ENCODE measurements around the gene EVI5. TPM values are rescaled to one million over a fixed set of nuclear protein-coding genes. Genes with fewer than 3 reads are reported as not detected.
A peak's percentile ranks its signal among the peaks of the same experiment; 100 is the strongest.
"Not testable (repeated sequence)": the region's sequence is repeated elsewhere in the genome, so short reads cannot be mapped to it uniquely, and the experiment has no call there.

EVI5 gene
- total RNA-seq, 1 donor from 2014 or later, result 56.7 TPM

- FAIRE-seq, result no peak
Measured at GRCh38 chr1:92587445-92587844, 197.5 kb downstream of the EVI5 start.

DNA sequence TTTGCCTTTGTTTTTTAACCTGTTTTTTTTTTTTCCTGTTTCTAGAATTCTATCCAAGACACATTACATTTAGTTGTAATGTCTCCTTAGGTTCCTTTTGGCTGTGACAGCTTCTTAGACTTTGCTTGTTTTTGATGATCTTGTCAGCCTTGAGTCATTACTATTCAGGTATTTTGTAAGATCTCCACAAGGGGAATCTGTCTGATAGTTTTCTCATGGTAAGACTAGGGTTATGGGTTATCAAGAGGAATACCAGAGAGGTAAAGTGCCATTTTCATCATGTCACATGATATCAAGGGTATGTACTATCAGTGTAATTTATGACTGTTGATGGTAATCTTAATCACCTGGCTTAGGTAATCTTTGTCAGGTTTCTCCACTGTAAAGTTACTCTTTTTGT is 199.1 kb downstream of the EVI5 start:
- DNase-seq (ENCODE audit: low spot score in 2 of 2) (no peak), FAIRE-seq (no peak)

More at GRCh38 chr1:92587445-92587844, 197.5 kb downstream of the EVI5 start:
- no peak for DNase-seq (ENCODE audit: low spot score in 2 of 2)

DNA sequence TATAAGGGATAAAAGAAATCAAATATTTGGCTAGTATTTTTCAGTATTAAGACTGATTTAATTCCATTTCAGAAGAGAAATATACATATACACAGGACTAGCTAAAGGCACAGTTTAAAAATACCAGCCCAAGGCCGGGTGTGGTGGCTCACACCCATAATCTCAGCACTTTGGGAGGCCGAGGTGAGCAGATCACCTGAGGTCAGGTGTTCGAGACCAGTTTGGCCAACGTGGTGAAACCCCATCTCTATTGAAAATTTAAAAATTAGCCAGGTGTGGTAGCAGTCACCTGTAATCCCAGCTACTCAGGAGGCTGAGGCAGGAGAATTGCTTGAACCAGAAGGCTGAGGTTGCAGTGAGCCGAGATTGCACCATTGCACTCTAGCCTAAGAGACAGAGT is 200.1 kb downstream of the EVI5 start:
- not testable (repeated sequence) for DNase-seq (ENCODE audit: low spot score in 2 of 2); FAIRE-seq

- DNase-seq (ENCODE audit: low spot score in 2 of 2) (no peak), FAIRE-seq (peak; percentile 44)
Measured at GRCh38 chr1:92583821-92584760, 200.8 kb downstream of the EVI5 start.

DNA sequence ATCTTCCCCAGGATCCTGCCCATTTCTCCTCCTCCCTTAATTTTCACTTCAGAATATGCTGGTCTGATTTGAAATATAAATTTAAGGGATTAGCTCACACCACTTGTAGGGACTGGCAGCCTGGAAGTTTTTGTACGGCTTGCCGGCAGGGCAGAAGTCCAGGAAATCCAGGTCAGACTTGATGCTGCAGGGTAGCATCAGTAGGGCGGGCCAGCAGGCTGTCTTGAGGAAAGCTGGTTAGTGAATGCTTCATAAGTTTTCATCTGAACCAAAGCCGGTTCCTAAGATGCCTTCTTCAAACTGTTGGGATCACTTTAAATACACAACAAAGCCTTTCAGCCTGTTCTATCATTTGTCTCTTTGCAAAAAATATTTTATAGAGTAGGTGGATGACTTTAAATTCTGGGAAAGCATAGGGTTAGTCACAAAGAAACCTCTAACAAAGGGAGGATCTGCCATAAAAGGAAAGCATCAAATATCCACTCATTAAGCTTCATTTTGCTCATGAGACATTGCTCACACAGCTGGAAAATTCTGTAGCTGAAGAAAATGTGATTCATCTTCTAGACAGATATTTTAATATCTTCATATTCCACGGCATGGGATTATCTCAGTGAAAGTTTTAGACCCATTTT is 207.5 kb downstream of the EVI5 start:
- FAIRE-seq (no peak), DNase-seq (ENCODE audit: low spot score in 2 of 2) (no peak)

- DNase-seq (ENCODE audit: low spot score in 2 of 2), result no peak
- no peak for FAIRE-seq
Measured at GRCh38 chr1:92575123-92575522, 209.8 kb downstream of the EVI5 start.

GRCh38 chr1:92572520-92572919 is 212.4 kb downstream of the EVI5 start:
- no peak for FAIRE-seq
- DNase-seq (ENCODE audit: low spot score in 2 of 2), result no peak

DNA sequence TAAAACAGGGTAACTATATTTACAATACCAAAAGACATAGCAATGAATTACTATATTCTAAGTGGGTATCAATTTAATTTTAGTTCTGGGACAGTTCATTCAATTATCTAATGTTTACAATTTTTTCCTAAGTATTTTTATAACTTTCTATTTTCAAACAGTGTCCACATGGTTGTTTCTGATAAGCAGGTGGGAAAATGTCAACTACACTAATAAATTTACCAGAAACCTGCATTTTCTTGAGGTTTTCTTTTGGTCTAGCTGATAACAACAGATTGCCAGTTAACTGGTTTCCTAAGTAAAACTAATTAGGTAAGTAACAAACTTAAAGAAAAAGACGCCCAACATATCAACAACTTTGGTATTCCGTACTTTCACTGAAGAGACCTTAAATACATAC is 213.3 kb downstream of the EVI5 start:
- DNase-seq (ENCODE audit: low spot score in 2 of 2) (no peak), FAIRE-seq (no peak)

DNA sequence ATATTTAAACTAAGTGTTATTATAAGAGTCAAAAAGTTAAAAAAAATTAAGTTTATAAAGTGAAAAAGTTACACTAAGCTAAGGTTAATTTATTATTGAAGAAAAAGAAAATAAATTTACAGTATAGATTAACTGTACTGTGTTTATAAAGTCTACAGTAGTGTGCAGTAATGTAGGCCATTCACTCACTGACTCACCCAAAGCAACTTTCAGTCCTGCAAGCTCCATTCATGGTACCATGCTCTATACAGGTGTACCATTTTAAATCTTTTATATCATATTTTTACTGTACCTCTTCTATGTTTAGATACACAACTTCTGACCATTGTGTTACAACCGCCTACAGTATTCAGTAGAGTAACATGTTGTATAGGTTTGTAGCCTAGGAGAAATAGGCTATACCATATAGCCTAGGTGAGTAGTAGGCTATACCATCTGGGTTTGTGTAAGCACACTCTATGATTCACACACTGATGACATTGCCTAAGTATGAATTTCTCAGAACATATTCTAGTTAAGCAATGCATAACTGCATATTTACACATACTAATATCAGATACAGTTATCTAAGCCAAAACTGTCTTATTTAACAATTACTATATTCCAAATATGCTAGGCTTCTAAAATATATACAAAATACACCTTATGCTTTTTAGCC is 217.6 kb downstream of the EVI5 start:
- DNase-seq (ENCODE audit: low spot score in 2 of 2) (no peak), FAIRE-seq (peak; percentile 10)

DNA sequence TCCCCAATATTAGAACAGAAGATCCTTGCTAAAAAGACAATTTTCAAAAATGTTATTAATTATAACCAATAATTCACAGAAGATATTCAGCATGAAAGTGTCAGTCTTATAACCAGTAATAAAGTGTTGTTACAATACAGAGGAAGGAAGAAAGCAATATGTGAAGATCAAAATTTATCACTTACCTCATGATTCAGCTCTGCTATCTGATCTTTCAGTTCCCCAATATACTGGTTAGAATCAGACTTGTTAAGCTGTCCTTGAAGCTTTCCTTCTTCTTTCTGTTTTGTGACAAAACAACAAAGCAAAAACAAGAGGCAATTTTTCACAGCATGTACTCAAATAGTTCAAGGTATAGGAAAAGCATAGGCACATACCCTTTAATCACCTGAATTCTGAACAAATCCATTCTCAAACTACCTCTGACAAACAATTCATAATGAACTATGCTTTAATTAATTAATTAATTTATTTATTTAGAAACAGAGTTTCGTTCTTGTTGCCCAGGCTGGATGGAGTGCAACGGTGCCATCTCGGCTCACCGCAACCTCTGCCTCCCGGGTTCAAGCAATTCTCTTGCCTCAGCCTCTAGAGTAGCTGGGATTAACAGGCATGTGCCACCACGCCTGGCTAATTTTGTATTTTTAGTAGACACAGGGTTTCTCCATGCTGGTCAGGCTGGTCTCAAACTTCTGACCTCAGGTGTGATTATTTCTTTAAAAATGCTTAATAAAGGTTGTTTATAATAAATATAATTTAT is 221.3 kb downstream of the EVI5 start:
- no peak for DNase-seq (ENCODE audit: low spot score in 2 of 2)
- FAIRE-seq, result no peak

DNA sequence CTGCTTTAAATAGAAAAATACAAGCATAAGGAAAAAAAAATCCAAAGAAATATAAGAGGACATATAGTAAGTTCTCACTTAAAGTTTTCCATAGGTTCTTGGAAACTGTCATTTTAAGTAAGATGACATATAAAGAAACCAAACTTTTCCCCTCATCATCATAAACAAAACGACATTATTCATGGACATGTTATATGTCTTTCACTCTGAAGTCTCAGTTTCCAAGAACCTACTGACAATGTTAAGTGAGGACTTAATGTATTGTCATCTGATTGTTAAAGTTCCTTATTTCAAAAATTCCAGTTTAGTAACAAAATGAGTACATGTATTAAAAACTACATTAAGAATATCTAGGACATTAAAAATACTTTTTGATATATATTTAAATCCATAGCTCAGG is 228.6 kb downstream of the EVI5 start:
- FAIRE-seq, result peak; percentile 42
- DNase-seq (ENCODE audit: low spot score in 2 of 2), result no peak

- FAIRE-seq (no peak), DNase-seq (ENCODE audit: low spot score in 2 of 2) (no peak)
Measured at GRCh38 chr1:92554216-92554615, 230.7 kb downstream of the EVI5 start.

DNA sequence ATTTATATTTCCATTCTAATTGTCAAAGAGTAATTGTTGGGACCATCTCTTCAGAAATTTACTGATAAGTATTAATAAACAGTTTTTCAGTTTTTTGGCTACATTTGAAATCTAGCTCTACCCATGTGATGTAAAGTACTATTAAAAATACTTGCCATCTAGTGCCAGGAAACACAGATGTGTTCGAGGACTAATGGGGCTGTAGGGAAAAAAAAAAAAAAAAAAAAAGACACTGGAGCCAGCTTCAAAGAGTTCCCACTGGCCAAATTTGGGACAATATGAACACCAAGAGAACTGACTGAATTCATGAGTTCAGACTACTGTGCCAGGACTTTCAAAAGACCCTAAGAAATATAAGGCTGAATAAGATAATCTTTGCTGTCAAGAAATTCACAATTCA is 233.0 kb downstream of the EVI5 start:
- FAIRE-seq (no peak), DNase-seq (ENCODE audit: low spot score in 2 of 2) (no peak)

DNA sequence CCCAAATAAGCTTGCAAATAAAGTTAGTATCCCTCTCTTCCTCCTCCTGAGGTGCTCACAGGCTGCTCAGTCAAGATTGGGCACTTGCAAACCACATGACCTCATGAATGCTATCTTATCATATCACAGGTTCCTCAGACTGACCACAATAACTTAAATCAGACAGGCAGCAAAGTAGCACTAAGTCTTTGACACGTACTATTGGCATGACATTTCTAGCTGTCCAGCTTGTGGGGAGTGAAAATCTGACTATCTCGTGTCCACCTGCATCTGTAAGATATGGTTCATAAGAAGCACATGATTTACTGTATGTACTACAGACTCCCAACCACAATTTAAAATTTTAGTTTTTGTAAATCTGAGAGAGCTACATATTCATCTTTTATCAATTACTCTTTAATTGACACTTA is 240.1 kb downstream of the EVI5 start:
- no peak for DNase-seq (ENCODE audit: low spot score in 2 of 2)
- FAIRE-seq, result no peak

DNA sequence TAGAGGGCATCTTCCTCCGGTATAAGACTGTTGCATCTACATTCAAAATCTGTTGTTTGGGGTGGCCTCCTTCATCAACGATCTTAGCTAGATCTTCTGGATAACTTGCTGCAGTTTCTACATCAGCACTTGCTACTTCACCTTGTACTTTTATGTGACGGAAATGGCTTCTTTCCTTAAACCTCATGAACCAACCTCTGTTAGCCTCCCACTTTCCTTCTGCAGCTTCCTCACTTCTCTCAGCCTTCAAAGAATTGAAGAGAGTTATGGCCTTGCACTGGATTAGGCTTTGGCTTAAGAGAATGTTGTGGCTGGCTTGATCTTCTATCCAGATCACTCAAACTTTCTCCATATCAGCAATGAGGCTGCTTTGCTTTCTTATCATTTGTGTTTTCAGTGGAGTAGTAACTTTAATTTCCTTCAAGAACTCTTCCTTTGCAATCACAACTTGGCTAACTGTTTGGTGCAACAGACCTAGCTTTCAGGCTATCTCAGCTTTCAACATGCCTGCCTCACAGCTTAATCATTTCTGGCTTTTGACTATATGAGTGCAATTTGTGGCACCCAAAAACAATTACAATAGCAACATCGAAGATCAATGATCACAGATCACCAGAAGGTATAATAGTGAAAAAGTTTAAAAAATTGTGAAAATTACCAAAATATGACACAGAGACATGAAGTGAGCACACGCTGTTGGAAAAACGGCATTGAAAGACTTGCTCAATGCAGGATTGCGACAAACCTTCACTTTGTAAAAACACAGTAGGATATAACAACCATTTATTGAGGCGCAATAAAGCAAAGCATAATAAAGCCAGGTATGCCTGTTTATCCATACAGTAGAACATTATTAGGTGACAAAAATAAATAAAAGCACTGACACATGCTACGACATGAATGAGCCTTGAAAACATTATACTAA is 241.5 kb downstream of the EVI5 start:
- no peak for FAIRE-seq
- no peak for DNase-seq (ENCODE audit: low spot score in 2 of 2)

- no peak for DNase-seq (ENCODE audit: low spot score in 2 of 2)
Measured at GRCh38 chr1:92538413-92539061, 246.4 kb downstream of the EVI5 start.

DNA sequence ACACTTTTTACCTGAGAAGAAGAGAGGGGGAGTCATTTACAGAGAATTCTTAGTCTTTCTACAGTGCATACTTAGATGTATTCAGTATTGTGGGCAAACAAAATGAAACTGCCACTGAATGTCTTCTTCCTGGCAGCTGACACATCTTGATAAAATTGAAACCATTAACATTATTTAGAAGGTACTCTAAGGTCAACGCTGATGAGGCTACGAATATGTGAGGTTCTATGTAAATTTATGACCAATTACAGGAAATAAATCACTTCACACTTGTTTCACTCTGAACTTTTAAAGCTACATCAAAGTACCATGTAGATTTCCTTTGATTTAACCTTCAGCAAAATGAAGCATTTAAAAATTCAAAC is 246.9 kb downstream of the EVI5 start:
- DNase-seq (ENCODE audit: low spot score in 2 of 2) (no peak), FAIRE-seq (no peak)

More at GRCh38 chr1:92538413-92539061, 246.4 kb downstream of the EVI5 start:
- no peak for FAIRE-seq

GRCh38 chr1:92536980-92537884 is 247.7 kb downstream of the EVI5 start:
- no peak for DNase-seq (ENCODE audit: low spot score in 2 of 2)
- peak; percentile 52 for FAIRE-seq
